Colon (tissue), 2 donors: ENCODE measurements around the gene SERTM1.

Experiments used
- FAIRE-seq: peaks from 2 replicates; lab custom pipeline; 2012; peaks lifted over from hg19 to GRCh38; lab: Jason Lieb, UNC
- donor health status: control.
- donor health status: control.

The SERTM1 gene

GRCh38 chr13:36673838-36674326 lies at the start of gene SERTM1:
SERTM1 (plus strand) TSS chr13:36674020; CDS start chr13:36695079, 21,059 bp downstream.
- no peak for FAIRE-seq

GRCh38 chr13:36628377-36629056 lies 45.3 kb upstream of the SERTM1 start:
- no peak for FAIRE-seq

GRCh38 chr13:36629057-36629385 lies 44.8 kb upstream of the SERTM1 start:
- FAIRE-seq: no peak

GRCh38 chr13:36630181-36630803 lies 43.5 kb upstream of the SERTM1 start:
- no peak for FAIRE-seq

- FAIRE-seq: no peak
Observed at GRCh38 chr13:36639610-36640009, 34.2 kb upstream of the SERTM1 start.

GRCh38 chr13:36650611-36651010 lies 23.2 kb upstream of the SERTM1 start:
- FAIRE-seq: no peak

GRCh38 chr13:36665630-36666029 lies 8.2 kb upstream of the SERTM1 start:
- no peak for FAIRE-seq

GRCh38 chr13:36666477-36667229 lies 7.2 kb upstream of the SERTM1 start:
- no peak for FAIRE-seq

- FAIRE-seq: no peak
Observed at GRCh38 chr13:36668316-36668715, 5.5 kb upstream of the SERTM1 start.

GRCh38 chr13:36673352-36673751 lies 468 bp upstream of the SERTM1 start:
- no peak for FAIRE-seq

- FAIRE-seq: no peak
Observed at GRCh38 chr13:36674337-36675212, 755 bp downstream of the SERTM1 start.

- FAIRE-seq: no peak
Observed at GRCh38 chr13:36675213-36675536, 1.4 kb downstream of the SERTM1 start.

GRCh38 chr13:36680913-36681312 lies 7.1 kb downstream of the SERTM1 start:
- no peak for FAIRE-seq

GRCh38 chr13:36681894-36682624 lies 8.2 kb downstream of the SERTM1 start:
- no peak for FAIRE-seq

- no peak for FAIRE-seq
Observed at GRCh38 chr13:36683701-36684100, 9.9 kb downstream of the SERTM1 start.

GRCh38 chr13:36685927-36686326 lies 12.1 kb downstream of the SERTM1 start:
- FAIRE-seq: no peak

- FAIRE-seq: no peak
Observed at GRCh38 chr13:36696410-36697010, 22.7 kb downstream of the SERTM1 start.

- no peak for FAIRE-seq
Observed at GRCh38 chr13:36700170-36700569, 26.4 kb downstream of the SERTM1 start.

GRCh38 chr13:36706755-36707154 lies 32.9 kb downstream of the SERTM1 start:
- no peak for FAIRE-seq

GRCh38 chr13:36709136-36709890 lies 35.5 kb downstream of the SERTM1 start:
- no peak for FAIRE-seq
